ENCODE results near the gene RAB37. TPM values are rescaled to one million over a fixed set of nuclear protein-coding genes. Genes with fewer than 3 reads are reported as not detected.

The RAB37 gene
- total and polyA plus RNA-seq, 9 of the 15 experiments (the other 6 are each of a cell fraction or from before 2014, with no cell fraction given), result 0.03 to 0.27 (median 0.11) TPM; not detected in 4

- TF ChIP-seq TRIM24 (IDR thresholded peaks at IDR 0.05), result no peak
- TF ChIP-seq HOMEZ (CRISPR knock-in tag; IDR thresholded peaks at IDR 0.05), result no peak
- TF ChIP-seq ZNF24 (IDR thresholded peaks at IDR 0.05), result no peak
- TF ChIP-seq TCFL5 (CRISPR knock-in tag; conservative IDR thresholded peaks at IDR 0.05), result no peak
- TF ChIP-seq SP2 (IDR thresholded peaks at IDR 0.05; ENCODE audit: extremely low read depth, low read depth, low read length, poor library complexity, severe bottlenecking), result no peak
- no peak for TF ChIP-seq KDM5B (IDR thresholded peaks at IDR 0.05; ENCODE audit: insufficient replicate concordance, low read depth, low read length)
- peak; percentile 69 for TF ChIP-seq CEBPB (tag; IDR thresholded peaks at IDR 0.05)
Measured at GRCh38 chr17:74736513-74737298, at the start of gene RAB37 (continued).

- no peaks in the 10 kb centered on the region for H3K9me3 ChIP-seq (replicated peaks; ENCODE audit: control insufficient read depth, insufficient read depth, low read depth, low read length)
- DNase-seq (ENCODE audit: extremely low read depth in 1 of 4, low spot score in 3 of 4), result no peak
- H3K4me1 ChIP-seq (replicated peaks in 1 of 2; ENCODE audit: control insufficient read depth in 2 of 2, insufficient read depth in 2 of 2, low read length in 2 of 2), result no peaks in the 10 kb centered on the region
- peaks cover 15 to 47% of the 10 kb centered on the region in 2 experiments; a peak in 4 of 5 replicates for H3K27me3 ChIP-seq (ENCODE audit: control insufficient read depth in 2 of 2, insufficient read depth in 2 of 2, low read length in 2 of 2)
- WGBS (ENCODE audit: insufficient coverage, low coverage, missing lambda C conversion rate), result 5% methylated on average over 3 of the region's 3 CpGs
- no peaks in the 10 kb centered on the region; the same call in none of the 2 replicates for H4K20me1 ChIP-seq (replicated peaks; ENCODE audit: control insufficient read depth, insufficient read depth, low read length)
- no peak overlapping the region for H2AFZ ChIP-seq (ENCODE audit: low read depth, low read length)
- no peak overlapping the region for H3K27ac ChIP-seq (ENCODE audit: extremely low read depth, low read depth, low read length)
- H3K9ac ChIP-seq (ENCODE audit: insufficient read depth in 1 of 2, low read depth in 2 of 2, low read length in 2 of 2), result no peak overlapping the region
- in situ Hi-C loops (cut with MboI), result no loop called here
- FAIRE-seq, result no peak
- no peak for ATAC-seq
- no peaks in the 10 kb centered on the region for H3K36me3 ChIP-seq (ENCODE audit: control insufficient read depth, insufficient read depth, low read length)
- intact Hi-C loops (cut with micrococcal nuclease), result no loop called here
- H3K4me3 ChIP-seq, result no peak overlapping the region
- ChIA-PET POLR2A (no interaction called here), CTCF (ENCODE audit: low intra/inter-chr PET ratio) (no interaction called here)
- H3K79me2 ChIP-seq (ENCODE audit: control insufficient read depth, insufficient read depth, low read length), result no peaks in the 10 kb centered on the region
- H3K4me2 ChIP-seq (ENCODE audit: insufficient read depth, low read length), result no peak overlapping the region
- no peaks in the 10 kb centered on the region for H3K9me1 ChIP-seq (ENCODE audit: control insufficient read depth, insufficient read depth, low read length)
- no TSS peak for BruUV-seq (replicated peaks)
- TF ChIP-seq TEAD2 (tag; IDR thresholded peaks at IDR 0.05) (no peak), E2F8 (IDR thresholded peaks at IDR 0.05; ENCODE audit: low read depth, partially characterized antibody) (no peak), NRF1 (conservative IDR thresholded peaks at IDR 0.05 in 1 of 2, IDR thresholded peaks at IDR 0.05 in 1 of 2) (no peak), KDM5B (IDR thresholded peaks at IDR 0.05; ENCODE audit: insufficient replicate concordance, low read depth, low read length) (no peak), TRIM25 (IDR thresholded peaks at IDR 0.05; ENCODE audit: borderline replicate concordance) (no peak), CEBPG (CRISPR knock-in tag; IDR thresholded peaks at IDR 0.05) (no peak), CEBPG (tag; conservative IDR thresholded peaks at IDR 0.05 in 1 of 2, IDR thresholded peaks at IDR 0.05 in 1 of 2) (no peak), ZNF23 (CRISPR knock-in tag; IDR thresholded peaks at IDR 0.05) (no peak), DPF2 (IDR thresholded peaks at IDR 0.05) (no peak)
Measured at GRCh38 chr17:74687886-74688285, 49.2 kb upstream of the RAB37 start.

Data from K562 (cell line).